Measurements from ENCODE around the gene PLA2G7.

DNA sequence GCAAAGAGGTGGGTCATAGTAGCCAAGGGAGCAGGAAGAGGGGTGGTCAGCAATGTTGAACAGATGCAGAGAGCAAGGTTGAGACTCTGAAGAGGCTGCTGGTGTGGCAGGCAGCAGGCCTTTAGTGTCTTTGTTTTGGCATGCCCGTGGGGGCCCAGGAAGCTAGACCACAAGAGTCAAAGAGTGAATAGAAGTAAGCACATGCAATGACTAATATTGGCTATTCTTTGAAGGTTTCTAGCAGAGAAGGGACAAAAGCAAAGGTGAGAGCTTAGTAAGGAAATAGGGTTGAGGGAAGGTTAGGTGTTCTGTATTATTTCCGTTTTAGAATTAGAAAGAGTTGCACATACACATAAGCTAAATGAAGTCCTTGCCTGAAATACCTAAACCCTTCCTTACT, 28.7 kb downstream of the PLA2G7 start:
- TF ChIP-seq, protein P1, sequence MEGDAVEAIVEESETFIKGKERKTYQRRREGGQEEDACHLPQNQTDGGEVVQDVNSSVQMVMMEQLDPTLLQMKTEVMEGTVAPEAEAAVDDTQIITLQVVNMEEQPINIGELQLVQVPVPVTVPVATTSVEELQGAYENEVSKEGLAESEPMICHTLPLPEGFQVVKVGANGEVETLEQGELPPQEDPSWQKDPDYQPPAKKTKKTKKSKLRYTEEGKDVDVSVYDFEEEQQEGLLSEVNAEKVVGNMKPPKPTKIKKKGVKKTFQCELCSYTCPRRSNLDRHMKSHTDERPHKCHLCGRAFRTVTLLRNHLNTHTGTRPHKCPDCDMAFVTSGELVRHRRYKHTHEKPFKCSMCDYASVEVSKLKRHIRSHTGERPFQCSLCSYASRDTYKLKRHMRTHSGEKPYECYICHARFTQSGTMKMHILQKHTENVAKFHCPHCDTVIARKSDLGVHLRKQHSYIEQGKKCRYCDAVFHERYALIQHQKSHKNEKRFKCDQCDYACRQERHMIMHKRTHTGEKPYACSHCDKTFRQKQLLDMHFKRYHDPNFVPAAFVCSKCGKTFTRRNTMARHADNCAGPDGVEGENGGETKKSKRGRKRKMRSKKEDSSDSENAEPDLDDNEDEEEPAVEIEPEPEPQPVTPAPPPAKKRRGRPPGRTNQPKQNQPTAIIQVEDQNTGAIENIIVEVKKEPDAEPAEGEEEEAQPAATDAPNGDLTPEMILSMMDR (conservative IDR thresholded peaks at IDR 0.05; ENCODE audit: low read length) = no peak
- no peak for TF ChIP-seq EZH2phosphoT487 (IDR thresholded peaks at IDR 0.05; ENCODE audit: borderline replicate concordance, low read depth, low read length)

Data from OCI-LY7 (cell line).